Aorta (tissue), 5 donors: Measurements from ENCODE around the gene CCDC85C. TPM values are rescaled to one million over a fixed set of nuclear protein-coding genes. Genes with fewer than 3 reads are reported as not detected.

Experiments
- ATAC-seq: fragments of 200-7000 bp; cut with Tn5 transposase; one replicate; pipeline ENCODE4 v1.9.1; 2022; ENCODE audit warnings: moderate library complexity; ENCODE audit not compliant: low FRiP score
- DNase-seq, 2 donors: peaks; one replicate each; pipeline ENCODE4 v3.0.0-alpha.2; 2020
- H3K27ac ChIP-seq, 2 donors: one replicate each; pipeline ENCODE4 v1.5.1; 2013; ENCODE audit warnings: low read length in 2 of 2, mild to moderate bottlenecking in 2 of 2, moderate library complexity in 2 of 2, control low read depth in 1 of 2, inconsistent platforms in 1 of 2, low read depth in 1 of 2
- H3K27me3 ChIP-seq, 2 donors: one replicate each; pipeline ENCODE4 v1.6.1; 2013; ENCODE audit warnings: control low read depth in 1 of 2, low read length in 1 of 2, mild to moderate bottlenecking in 1 of 2, moderate library complexity in 1 of 2; ENCODE audit not compliant: insufficient read depth in 2 of 2, control insufficient read depth in 1 of 2
- H3K36me3 ChIP-seq, 2 donors: one replicate each; pipeline ENCODE4 v1.6.1; 2013; ENCODE audit warnings: control low read depth in 1 of 2, low read length in 1 of 2, mild to moderate bottlenecking in 1 of 2; ENCODE audit not compliant: insufficient read depth in 2 of 2, control insufficient read depth in 1 of 2
- H3K4me1 ChIP-seq, 2 donors: one replicate each; pipeline ENCODE4 v1.6.1; 2013; ENCODE audit warnings: low read length in 2 of 2, control low read depth in 1 of 2, mild to moderate bottlenecking in 1 of 2, moderate library complexity in 1 of 2; ENCODE audit not compliant: insufficient read depth in 2 of 2, control insufficient read depth in 1 of 2
- H3K4me3 ChIP-seq, 2 donors: one replicate each; pipeline ENCODE4 v1.5.1; 2013; ENCODE audit warnings: low read length in 2 of 2, control low read depth in 1 of 2, mild to moderate bottlenecking in 1 of 2
- H3K9me3 ChIP-seq: one replicate; pipeline ENCODE4 v1.6.1; 2013; ENCODE audit warnings: mild to moderate bottlenecking, low read length; ENCODE audit not compliant: control insufficient read depth
- WGBS, 2 donors: extraction: QIAGEN DNeasy Blood & Tissue Kit; methylation state at CpG; one replicate each; pipeline ENCODE4 v1.1.7; 2013; 5-methylcytosine and 5-hydroxymethylcytosine counted together
- intact Hi-C, 2 donors: fragments of 100-400 bp; cut with DNase I; formaldehyde crosslinking; loops; one replicate each; pipeline versions ENCODE4 v1.14.2 to v1.15.0; 2022
- polyA plus RNA-seq, 2 donors: library from polyadenylated mRNA; stranded (reverse); fragments of 200-250 nt; gene quantifications; one replicate each; pipeline ENCODE4 v1.2.3, GENCODE V29; 2013
- total RNA-seq, 2 donors: library from RNA; stranded (reverse); fragmentation: NEBNext Ultra II Directional; extraction: Animal tissue kit (Norgen Biotek cat#: 25700); gene quantifications; one replicate each; pipeline ENCODE4 v1.2.1, GENCODE V29; 2021
- donor health status: healthy with polysubstance abuse.
- donor health status: Bipolar disorder and iron deficiency.
- donor health status: DM: no; HTN: no; CAD: no.
- donor health status: DM: no; HTN: no; CAD: no.
- donor health status: DM: yes; HTN: yes; CAD: no.

CCDC85C gene
- total and polyA plus RNA-seq, 4 donors = 1.2 to 8.1 (median 7.0) TPM

- no peaks in the 10 kb centered on the region for H3K9me3 ChIP-seq
- peaks cover 0 to 2% of the 10 kb centered on the region in 2 donors for H3K4me1 ChIP-seq
- no peak for ATAC-seq
- no peak overlapping the region for H3K27ac ChIP-seq
- H3K4me3 ChIP-seq = no peak overlapping the region
- no peaks in the 10 kb centered on the region for H3K36me3 ChIP-seq
- DNase-seq = no peak
- WGBS, 2 donors = 89 to 92% methylated on average over 7 of the region's 7 CpGs
- H3K27me3 ChIP-seq = no peaks in the 10 kb centered on the region
- intact Hi-C loops = no loop called here
Measured at GRCh38 chr14:99471731-99472130, 132.3 kb downstream of the CCDC85C start.

- Histone ChIP-seq H3K27me3 (no peaks in the 10 kb centered on the region), H3K4me1 (peaks cover 0 to 2% of the 10 kb centered on the region in 2 donors), H3K27ac (no peak overlapping the region), H3K4me3 (no peak overlapping the region), H3K9me3 (no peaks in the 10 kb centered on the region), H3K36me3 (no peaks in the 10 kb centered on the region)
- no peak for DNase-seq
- WGBS, 2 donors = 67 to 72% methylated on average over 8 of the region's 8 CpGs
- intact Hi-C loops = no loop called here
- ATAC-seq = no peak
Measured at GRCh38 chr14:99468836-99469592, 135.0 kb downstream of the CCDC85C start.

GRCh38 chr14:99468081-99468480 is 135.9 kb downstream of the CCDC85C start:
- Histone ChIP-seq H3K9me3 (no peaks in the 10 kb centered on the region), H3K4me3 (no peak overlapping the region), H3K27me3 (no peaks in the 10 kb centered on the region), H3K36me3 (peaks cover 0 to 2% of the 10 kb centered on the region in 2 donors), H3K27ac (no peak overlapping the region), H3K4me1 (peaks cover 0 to 2% of the 10 kb centered on the region in 2 donors)
- DNase-seq (no peak), ATAC-seq (no peak)
- 83 to 85% methylated on average over 4 of the region's 4 CpGs for WGBS, 2 donors
- intact Hi-C loops = no loop called here

GRCh38 chr14:99467336-99468078 is 136.5 kb downstream of the CCDC85C start:
- Histone ChIP-seq H3K27me3 (no peaks in the 10 kb centered on the region), H3K4me1 (peaks cover 0 to 2% of the 10 kb centered on the region in 2 donors), H3K36me3 (peaks cover 0 to 2% of the 10 kb centered on the region in 2 donors), H3K4me3 (no peak overlapping the region), H3K27ac (no peak overlapping the region), H3K9me3 (no peaks in the 10 kb centered on the region)
- DNase-seq = no peak
- intact Hi-C loops = no loop called here
- WGBS, 2 donors = 41 to 49% methylated on average over 9 of the region's 9 CpGs
- ATAC-seq = no peak

DNA sequence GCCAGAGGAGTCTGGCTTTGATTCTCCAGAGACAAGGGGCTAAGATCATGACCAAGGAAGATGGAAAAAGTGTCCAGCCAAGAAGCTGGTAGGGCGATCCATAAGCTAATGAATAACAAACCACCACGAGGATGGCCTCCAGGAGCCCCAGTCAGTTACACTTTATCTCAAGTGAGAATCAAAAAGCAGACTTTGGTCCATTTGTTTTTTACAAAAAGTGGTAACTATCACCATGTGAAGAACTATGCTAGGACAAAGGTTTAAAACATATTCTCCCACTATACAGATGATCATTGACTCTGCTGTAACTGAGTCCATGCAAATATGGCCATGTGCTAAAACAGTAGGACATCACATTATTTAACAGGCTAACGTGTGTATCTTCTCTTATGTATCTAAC is 137.2 kb downstream of the CCDC85C start:
- H3K4me3 ChIP-seq = no peak overlapping the region
- no peaks in the 10 kb centered on the region for H3K9me3 ChIP-seq
- H3K27ac ChIP-seq = no peak overlapping the region
- no peaks in the 10 kb centered on the region for H3K27me3 ChIP-seq
- 85 to 89% methylated on average over 3 of the region's 3 CpGs for WGBS, 2 donors
- peaks cover 0 to 2% of the 10 kb centered on the region in 2 donors for H3K4me1 ChIP-seq
- H3K36me3 ChIP-seq = peaks cover 0 to 2% of the 10 kb centered on the region in 2 donors
- intact Hi-C loops = no loop called here
- DNase-seq (no peak), ATAC-seq (no peak)

DNA sequence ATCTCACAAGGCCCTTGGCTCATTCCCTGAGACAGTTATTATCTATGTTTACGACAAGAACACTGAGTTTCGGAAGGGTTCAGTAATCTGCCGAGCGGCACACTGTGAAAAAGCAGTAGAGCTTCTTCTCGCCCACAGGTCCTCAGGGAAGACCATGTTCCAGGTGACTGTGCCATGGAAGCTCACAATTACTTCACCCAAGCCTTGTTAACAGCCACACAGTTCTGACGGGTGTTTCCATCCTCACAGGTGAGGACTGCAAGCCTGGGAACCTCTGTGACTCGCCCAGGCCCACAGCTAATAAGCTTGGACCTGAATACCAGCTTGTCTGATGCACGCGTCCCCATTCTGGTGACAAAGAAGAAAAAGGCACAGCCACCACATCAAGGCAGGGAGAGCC is 138.7 kb downstream of the CCDC85C start:
- H3K9me3 ChIP-seq = no peaks in the 10 kb centered on the region
- H3K27me3 ChIP-seq = no peaks in the 10 kb centered on the region
- WGBS, 2 donors = 88 to 92% methylated on average over 9 of the region's 9 CpGs
- intact Hi-C loops = no loop called here
- no peak overlapping the region for H3K4me3 ChIP-seq
- H3K4me1 ChIP-seq = peaks cover 0 to 2% of the 10 kb centered on the region in 2 donors
- H3K36me3 ChIP-seq = peaks cover 0 to 4% of the 10 kb centered on the region in 2 donors
- DNase-seq (no peak), ATAC-seq (no peak)
- H3K27ac ChIP-seq = no peak overlapping the region

DNA sequence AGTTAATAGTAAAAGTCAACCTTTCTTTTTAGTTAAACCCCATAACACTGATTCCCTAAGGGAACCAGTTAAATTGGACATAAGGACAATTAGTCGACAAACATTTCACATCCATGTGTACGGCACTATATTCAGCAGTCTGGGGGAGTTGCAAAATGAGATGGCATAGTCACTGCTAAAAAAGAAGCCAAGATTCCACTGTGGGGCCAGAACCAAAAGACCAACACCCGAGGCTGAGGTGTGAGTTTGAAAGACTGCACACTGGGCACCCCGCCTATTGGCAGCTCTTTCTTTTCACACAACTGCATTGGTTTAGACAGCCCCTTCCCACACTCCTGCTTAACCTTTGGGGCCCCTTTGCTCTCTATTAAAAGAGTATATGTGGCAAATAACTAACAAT is 140.0 kb downstream of the CCDC85C start:
- H3K4me3 ChIP-seq = no peak overlapping the region
- no peaks in the 10 kb centered on the region for H3K9me3 ChIP-seq
- intact Hi-C loops = no loop called here
- no peaks in the 10 kb centered on the region for H3K4me1 ChIP-seq
- H3K36me3 ChIP-seq = peaks cover 0 to 4% of the 10 kb centered on the region in 2 donors
- no peak overlapping the region for H3K27ac ChIP-seq
- DNase-seq = no peak
- no peak for ATAC-seq
- no peaks in the 10 kb centered on the region for H3K27me3 ChIP-seq
- 88 to 90% methylated on average over 4 of the region's 4 CpGs for WGBS, 2 donors

DNA sequence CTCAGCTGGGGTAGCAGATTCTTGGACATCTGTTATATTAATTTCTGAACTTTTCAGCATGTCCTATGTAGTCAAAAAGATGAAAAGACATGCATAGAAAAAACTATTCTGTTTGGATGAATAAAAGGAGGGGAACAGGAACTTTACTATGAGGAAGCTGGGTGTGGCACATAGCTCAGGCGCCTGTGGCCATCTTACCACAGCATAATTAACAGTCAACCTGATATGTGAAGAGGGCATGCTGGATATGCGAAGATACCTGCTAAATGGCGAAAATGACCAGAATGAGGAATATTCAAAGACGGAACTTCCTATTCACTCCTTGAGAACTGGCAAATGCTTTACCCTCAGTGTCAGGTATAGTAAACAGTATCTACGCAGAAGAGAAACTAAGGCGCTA is 141.8 kb downstream of the CCDC85C start:
- no peaks in the 10 kb centered on the region for H3K9me3 ChIP-seq
- H3K27ac ChIP-seq = no peak overlapping the region
- ATAC-seq = no peak
- peaks cover 0 to 7% of the 10 kb centered on the region in 2 donors for H3K36me3 ChIP-seq
- H3K27me3 ChIP-seq = no peaks in the 10 kb centered on the region
- no peaks in the 10 kb centered on the region for H3K4me1 ChIP-seq
- no peak overlapping the region for H3K4me3 ChIP-seq
- DNase-seq = no peak
- WGBS, 2 donors = 62 to 79% methylated on average over 6 of the region's 6 CpGs
- intact Hi-C loops = no loop called here
